Neural cell (in vitro differentiated cells): ENCODE data around the gene RET. TPM values are rescaled to one million over a fixed set of nuclear protein-coding genes. Genes with fewer than 3 reads are reported as not detected.

ENCODE experiments used
- H2AFZ ChIP-seq: fragments of 200-600, 300-800 bp; sonication (generic), shearing (Covaris generic); 2 replicates; pipeline ENCODE4 v1.6.0; 2014; ENCODE audit warnings: low read depth, mild to moderate bottlenecking, antibody characterized with exemption, low read length, moderate library complexity
- H3F3A ChIP-seq: fragments of 200-600 bp; shearing (Covaris generic); 2 replicates; pipeline ENCODE4 v1.6.1; 2016; ENCODE audit warnings: mild to moderate bottlenecking, moderate library complexity, mixed read lengths, antibody characterized with exemption, low read length; ENCODE audit not compliant: insufficient read depth, poor library complexity, severe bottlenecking
- H3K27ac ChIP-seq: fragments of 200-600, 300-800 bp; sonication (generic), shearing (Covaris generic); 2 replicates; pipeline ENCODE4 v1.5.1; 2014; ENCODE audit warnings: mild to moderate bottlenecking, low read length, moderate library complexity
- H3K27me3 ChIP-seq: fragments of 300-800, 200-600 bp; sonication (generic), shearing (Covaris generic); 2 replicates; pipeline ENCODE4 v1.6.0; 2014; ENCODE audit warnings: mild to moderate bottlenecking, low read depth, low read length, moderate library complexity; ENCODE audit not compliant: insufficient read depth
- H3K36me3 ChIP-seq: fragments of 300-800, 200-600 bp; sonication (generic), shearing (Covaris generic); 2 replicates; pipeline ENCODE4 v1.5.1; 2014; ENCODE audit warnings: mild to moderate bottlenecking, antibody characterized with exemption, low read length, moderate library complexity; ENCODE audit not compliant: insufficient read depth
- H3K4me2 ChIP-seq: fragments of 300-800, 200-600 bp; sonication (generic), shearing (Covaris generic); 2 replicates; pipeline ENCODE4 v1.6.0; 2014; ENCODE audit warnings: mild to moderate bottlenecking, low read length
- H3K4me3 ChIP-seq: fragments of 300-800, 200-600 bp; sonication (generic), shearing (Covaris generic); 2 replicates; pipeline ENCODE4 v1.5.1; 2014; ENCODE audit warnings: mild to moderate bottlenecking, low read length, moderate library complexity
- H3K79me2 ChIP-seq: fragments of 200-600 bp; shearing (Covaris generic); replicated peaks from 2 replicates; pipeline ENCODE4 v1.6.0; 2014; ENCODE audit warnings: mild to moderate bottlenecking, low read length, moderate library complexity; ENCODE audit not compliant: insufficient read depth
- H3K9ac ChIP-seq: fragments of 300-800, 200-600 bp; sonication (generic), shearing (Covaris generic); 2 replicates; pipeline ENCODE4 v1.6.1; 2016; ENCODE audit warnings: mild to moderate bottlenecking, low read length, mixed read lengths
- H3K9me2 ChIP-seq: fragments of 200-600 bp; shearing (Covaris generic); 2 replicates; pipeline ENCODE4 v1.6.1; 2016; ENCODE audit warnings: mild to moderate bottlenecking, low read length, mixed read lengths; ENCODE audit not compliant: insufficient read depth
- H3K9me3 ChIP-seq: fragments of 200-600, 300-800 bp; sonication (generic), shearing (Covaris generic); 2 replicates; pipeline ENCODE4 v1.6.1; 2016; ENCODE audit warnings: mild to moderate bottlenecking, mixed run types, low read length, moderate library complexity, mixed read lengths
- H4K20me1 ChIP-seq: fragments of 200-600 bp; shearing (Covaris generic); 2 replicates; pipeline ENCODE4 v1.6.1; 2016; ENCODE audit warnings: mild to moderate bottlenecking, mixed run types; ENCODE audit not compliant: insufficient read depth
- CTCF ChIP-seq: fragments of 450-650 bp; IDR thresholded peaks from 2 replicates; pipeline ENCODE4 v1.5.1; 2014; ENCODE audit warnings: antibody characterized with exemption, mild to moderate bottlenecking, moderate library complexity; ENCODE audit not compliant: poor library complexity, severe bottlenecking
- EP300 ChIP-seq: fragments of 450-650 bp; conservative IDR thresholded peaks from 2 replicates; pipeline ENCODE4 v1.6.1; 2014; ENCODE audit warnings: antibody characterized with exemption, mild to moderate bottlenecking, moderate library complexity; ENCODE audit not compliant: poor library complexity, severe bottlenecking
- EZH2 ChIP-seq: fragments of 200-600, 300-800 bp; shearing (Covaris generic), sonication (generic); IDR thresholded peaks from 2 replicates; pipeline ENCODE4 v1.6.1; 2014; ENCODE audit warnings: antibody characterized with exemption, low read length, borderline replicate concordance, mild to moderate bottlenecking; ENCODE audit not compliant: insufficient read depth, poor library complexity, severe bottlenecking
- MXI1 ChIP-seq: fragments of 450-650 bp; conservative IDR thresholded peaks from 2 replicates; pipeline ENCODE4 v1.6.1; 2014; ENCODE audit warnings: antibody characterized with exemption, mild to moderate bottlenecking; ENCODE audit not compliant: poor library complexity, severe bottlenecking
- POLR2AphosphoS5 ChIP-seq: IDR thresholded peaks from 2 replicates; pipeline ENCODE4 v1.6.1; 2012
- RAD21 ChIP-seq: fragments of 450-650 bp; conservative IDR thresholded peaks from 2 replicates; pipeline ENCODE4 v1.6.1; 2014; ENCODE audit warnings: antibody characterized with exemption, mild to moderate bottlenecking, moderate library complexity
- SMC3 ChIP-seq: fragments of 450-650 bp; conservative IDR thresholded peaks from 2 replicates; pipeline ENCODE4 v1.6.1; 2014; ENCODE audit warnings: antibody characterized with exemption, mild to moderate bottlenecking, moderate library complexity; ENCODE audit not compliant: poor library complexity
- TAF1 ChIP-seq: IDR thresholded peaks from 2 replicates; pipeline ENCODE4 v1.6.1; 2012; ENCODE audit warnings: low read depth
- polyA plus RNA-seq: library from polyadenylated mRNA; depleted of rRNA; stranded (reverse); fragments of >200 nt; gene quantifications from 2 replicates; pipeline ENCODE4 v1.2.3, GENCODE V29; 2014
- TF ChIP-seq, protein P1 (sequence below): IDR thresholded peaks from 2 replicates; pipeline ENCODE4 v1.6.1; 2012; ENCODE audit warnings: borderline replicate concordance

The RET gene
- polyA plus RNA-seq, 1 donor from 2014 or later: 1.7 TPM

DNA sequence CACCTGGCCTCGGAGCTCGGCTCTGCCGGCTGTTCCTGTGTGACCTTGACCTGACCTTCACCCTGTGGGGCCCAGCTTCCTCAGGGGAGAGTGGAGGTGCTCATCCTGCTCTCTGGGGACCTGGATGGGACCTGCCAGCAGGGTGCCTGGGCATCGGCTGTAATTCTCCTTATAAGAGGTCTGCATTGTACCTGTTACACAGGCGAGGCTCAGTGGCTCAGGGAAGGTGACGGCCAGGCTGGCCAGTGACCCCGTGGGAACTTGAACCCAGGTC, 29.0 kb downstream of the RET start:
- Histone ChIP-seq H4K20me1 (no peaks in the 10 kb centered on the region), H3K9ac (no peak overlapping the region), H3K27me3 (peaks cover 22% of the 10 kb centered on the region), H3K27ac (no peak overlapping the region), H3K79me2 (no peaks in the 10 kb centered on the region), H3K9me3 (no peaks in the 10 kb centered on the region), H3K9me2 (no peaks in the 10 kb centered on the region), H2AFZ (no peak overlapping the region), H3K4me2 (no peak overlapping the region), H3K36me3 (no peaks in the 10 kb centered on the region), H3F3A (no peaks in the 10 kb centered on the region), H3K4me3 (peak overlapping the region; percentile 73)
- TF ChIP-seq TAF1 (no peak), RAD21 (no peak), EZH2 (no peak), POLR2AphosphoS5 (no peak), SMC3 (no peak)
- TF ChIP-seq, protein P1, sequence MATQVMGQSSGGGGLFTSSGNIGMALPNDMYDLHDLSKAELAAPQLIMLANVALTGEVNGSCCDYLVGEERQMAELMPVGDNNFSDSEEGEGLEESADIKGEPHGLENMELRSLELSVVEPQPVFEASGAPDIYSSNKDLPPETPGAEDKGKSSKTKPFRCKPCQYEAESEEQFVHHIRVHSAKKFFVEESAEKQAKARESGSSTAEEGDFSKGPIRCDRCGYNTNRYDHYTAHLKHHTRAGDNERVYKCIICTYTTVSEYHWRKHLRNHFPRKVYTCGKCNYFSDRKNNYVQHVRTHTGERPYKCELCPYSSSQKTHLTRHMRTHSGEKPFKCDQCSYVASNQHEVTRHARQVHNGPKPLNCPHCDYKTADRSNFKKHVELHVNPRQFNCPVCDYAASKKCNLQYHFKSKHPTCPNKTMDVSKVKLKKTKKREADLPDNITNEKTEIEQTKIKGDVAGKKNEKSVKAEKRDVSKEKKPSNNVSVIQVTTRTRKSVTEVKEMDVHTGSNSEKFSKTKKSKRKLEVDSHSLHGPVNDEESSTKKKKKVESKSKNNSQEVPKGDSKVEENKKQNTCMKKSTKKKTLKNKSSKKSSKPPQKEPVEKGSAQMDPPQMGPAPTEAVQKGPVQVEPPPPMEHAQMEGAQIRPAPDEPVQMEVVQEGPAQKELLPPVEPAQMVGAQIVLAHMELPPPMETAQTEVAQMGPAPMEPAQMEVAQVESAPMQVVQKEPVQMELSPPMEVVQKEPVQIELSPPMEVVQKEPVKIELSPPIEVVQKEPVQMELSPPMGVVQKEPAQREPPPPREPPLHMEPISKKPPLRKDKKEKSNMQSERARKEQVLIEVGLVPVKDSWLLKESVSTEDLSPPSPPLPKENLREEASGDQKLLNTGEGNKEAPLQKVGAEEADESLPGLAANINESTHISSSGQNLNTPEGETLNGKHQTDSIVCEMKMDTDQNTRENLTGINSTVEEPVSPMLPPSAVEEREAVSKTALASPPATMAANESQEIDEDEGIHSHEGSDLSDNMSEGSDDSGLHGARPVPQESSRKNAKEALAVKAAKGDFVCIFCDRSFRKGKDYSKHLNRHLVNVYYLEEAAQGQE: no peak

- no peak overlapping the region for H3K9ac ChIP-seq
- no peak overlapping the region for H3K4me2 ChIP-seq
- TF ChIP-seq TAF1: no peak
- TF ChIP-seq MXI1: no peak
- no peak for TF ChIP-seq CTCF
- no peak for TF ChIP-seq RAD21
- TF ChIP-seq, protein P1: no peak
- no peak for TF ChIP-seq EP300
- no peak for TF ChIP-seq SMC3
- TF ChIP-seq EZH2: no peak
- TF ChIP-seq POLR2AphosphoS5: no peak
- no peak overlapping the region for H2AFZ ChIP-seq
- no peaks in the 10 kb centered on the region for H3K36me3 ChIP-seq
- H3K79me2 ChIP-seq: no peaks in the 10 kb centered on the region
- no peaks in the 10 kb centered on the region for H3K9me2 ChIP-seq
- H3K27me3 ChIP-seq: peaks cover 22% of the 10 kb centered on the region
- H3K27ac ChIP-seq: no peak overlapping the region
- H3K9me3 ChIP-seq: no peaks in the 10 kb centered on the region
- no peak overlapping the region for H3K4me3 ChIP-seq
- H3F3A ChIP-seq: no peaks in the 10 kb centered on the region
- H4K20me1 ChIP-seq: no peaks in the 10 kb centered on the region
Observed at GRCh38 chr10:43106256-43107091, 29.6 kb downstream of the RET start.
